ENCODE results near the gene CHD1.

Gene CHD1

GRCh38 chr5:98935206-98935605 lies 6.4 kb upstream of the CHD1 start:
- no peak for DNase-seq

GRCh38 chr5:98934546-98934945 lies 5.7 kb upstream of the CHD1 start:
- DNase-seq, result no peak

- DNase-seq, result peak in 5 of 6 experiments; percentile 3 to 70 (median 64)
Observed at GRCh38 chr5:98933445-98934072, 4.8 kb upstream of the CHD1 start.

- DNase-seq, result no peak
Observed at GRCh38 chr5:98930972-98931762, 2.4 kb upstream of the CHD1 start.

- DNase-seq, result no peak
Observed at GRCh38 chr5:98929710-98930298, 997 bp upstream of the CHD1 start.

- peak; percentile 18 to 72 (median 51) for DNase-seq
Observed at GRCh38 chr5:98927989-98928872, 576 bp downstream of the CHD1 start.

- peak; percentile 29 to 77 (median 70) for DNase-seq
Observed at GRCh38 chr5:98927242-98927988, 1.4 kb downstream of the CHD1 start.

GRCh38 chr5:98923966-98924365 lies 4.8 kb downstream of the CHD1 start:
- no peak for DNase-seq

- DNase-seq, result no peak
Observed at GRCh38 chr5:98921947-98922505, 6.8 kb downstream of the CHD1 start.

- DNase-seq, result no peak
Observed at GRCh38 chr5:98917433-98917832, 11.4 kb downstream of the CHD1 start.

GRCh38 chr5:98916540-98916939 lies 12.3 kb downstream of the CHD1 start:
- DNase-seq, result no peak

- DNase-seq, result no peak
Observed at GRCh38 chr5:98913911-98914310, 14.9 kb downstream of the CHD1 start.

- no peak for DNase-seq
Observed at GRCh38 chr5:98911280-98912040, 17.3 kb downstream of the CHD1 start.

GRCh38 chr5:98909363-98909762 lies 19.4 kb downstream of the CHD1 start:
- no peak for DNase-seq

- no peak for DNase-seq
Observed at GRCh38 chr5:98907951-98908350, 20.9 kb downstream of the CHD1 start.

GRCh38 chr5:98906756-98907355 lies 22.0 kb downstream of the CHD1 start:
- no peak for DNase-seq

GRCh38 chr5:98905857-98906688 lies 22.7 kb downstream of the CHD1 start:
- DNase-seq, result peak in 3 of 6 experiments; percentile 42 to 75 (median 71)

- DNase-seq, result no peak
Observed at GRCh38 chr5:98904780-98905179, 24.0 kb downstream of the CHD1 start.

- DNase-seq, result no peak
Observed at GRCh38 chr5:98902733-98903132, 26.1 kb downstream of the CHD1 start.

- DNase-seq, result no peak
Observed at GRCh38 chr5:98899456-98899855, 29.4 kb downstream of the CHD1 start.

Measured in stimulated activated naive CD4-positive, alpha-beta T cell (primary cell).